H1 (cell line): ENCODE measurements around the gene NDUFB4. TPM values are rescaled to one million over a fixed set of nuclear protein-coding genes. Genes with fewer than 3 reads are reported as not detected.

Experiments
- CTCF ChIA-PET: fragments of 300-600 bp; sonication (Branson Sonifier 250); formaldehyde crosslinking; loops from one replicate; lab custom pipeline; 2021; ENCODE audit not compliant: partially characterized antibody; lab: Charles Lee
- POLR2A ChIA-PET: fragments of 300-600 bp; sonication (Branson Sonifier 250); formaldehyde crosslinking; loops from one replicate; lab custom pipeline; 2021; ENCODE audit warnings: inconsistent platforms; ENCODE audit not compliant: partially characterized antibody; lab: Charles Lee
- DNase-seq, 2 experiments: peaks; one replicate each; pipeline versions ENCODE4 v3.0.0 to v3.0.0-alpha.2; 2010 to 2022; ENCODE audit warnings: low spot score in 2 of 2, low read depth in 1 of 2, mixed read lengths in 1 of 2
- FAIRE-seq: peaks from 2 replicates; lab custom pipeline; 2011; peaks lifted over from hg19 to GRCh38; lab: Jason Lieb, UNC
- H2AFZ ChIP-seq: 2 replicates; pipeline ENCODE4 v1.8.1; 2012; ENCODE audit warnings: low read length, inconsistent platforms
- H2AK5ac ChIP-seq: 2 replicates; pipeline ENCODE4 v1.6.1; 2013; ENCODE audit warnings: low read depth, low read length
- H2BK120ac ChIP-seq: replicated peaks from 2 replicates; pipeline ENCODE3; 2013; ENCODE audit warnings: low read depth, low read length, inconsistent platforms
- H2BK12ac ChIP-seq: 2 replicates; pipeline ENCODE4 v1.6.1; 2013; ENCODE audit warnings: low read depth, low read length
- H2BK15ac ChIP-seq: 2 replicates; pipeline ENCODE4 v1.6.1; 2013; ENCODE audit warnings: low read length
- H2BK20ac ChIP-seq: 2 replicates; pipeline ENCODE4 v1.6.1; 2013; ENCODE audit warnings: low read length
- H2BK5ac ChIP-seq: 2 replicates; pipeline ENCODE4 v1.6.1; 2013; ENCODE audit warnings: low read depth, low read length
- H3K14ac ChIP-seq: 2 replicates; pipeline ENCODE4 v1.6.1; 2013; ENCODE audit warnings: inconsistent platforms; ENCODE audit not compliant: insufficient read length
- H3K18ac ChIP-seq: 2 replicates; pipeline ENCODE4 v1.6.1; 2013; ENCODE audit warnings: low read length; ENCODE audit errors: extremely low read depth
- H3K23ac ChIP-seq: 2 replicates; pipeline ENCODE4 v1.6.1; 2013; ENCODE audit warnings: inconsistent platforms; ENCODE audit not compliant: insufficient read length
- H3K23me2 ChIP-seq: 2 replicates; pipeline ENCODE4 v1.6.1; 2013; ENCODE audit warnings: low read depth, low read length
- H3K27ac ChIP-seq: 2 replicates; pipeline ENCODE4 v1.6.1; 2011; ENCODE audit warnings: low read depth, low read length, inconsistent platforms
- H3K27me3 ChIP-seq, 4 experiments: replicated peaks in 1 of 4; 1 replicate in 1 of 4; 2 replicates in 3 of 4; pipeline versions ENCODE4 v1.6.1 to v1.8.1; 2011 to 2013; ENCODE audit warnings: low read length in 3 of 4, mild to moderate bottlenecking in 3 of 4, inconsistent platforms in 2 of 4, mixed read lengths in 2 of 4, moderate library complexity in 1 of 4; ENCODE audit not compliant: control insufficient read depth in 3 of 4, insufficient read depth in 3 of 4; ENCODE audit errors: extremely low read depth in 1 of 4
- H3K36me3 ChIP-seq, 4 experiments: 2 replicates each; pipeline versions ENCODE4 v1.6.1 to v1.8.1; 2011 to 2013; ENCODE audit warnings: mild to moderate bottlenecking in 4 of 4, low read length in 3 of 4, moderate library complexity in 2 of 4, control low read depth in 1 of 4, inconsistent platforms in 1 of 4; ENCODE audit not compliant: insufficient read depth in 4 of 4, control insufficient read depth in 2 of 4
- H3K4ac ChIP-seq: replicated peaks from 2 replicates; pipeline ENCODE3; 2013; ENCODE audit warnings: low read length, low read depth, mixed read lengths, inconsistent platforms; ENCODE audit not compliant: insufficient read length
- H3K4me1 ChIP-seq, 4 experiments: replicated peaks in 1 of 4; 1 replicate in 1 of 4; 2 replicates in 3 of 4; pipeline versions ENCODE4 v1.6.1 to v1.8.1; 2011 to 2013; ENCODE audit warnings: low read length in 3 of 4, inconsistent platforms in 2 of 4, mixed read lengths in 1 of 4; ENCODE audit not compliant: insufficient read depth in 4 of 4, control insufficient read depth in 3 of 4
- H3K4me2 ChIP-seq, 2 experiments: 2 replicates each; pipeline versions ENCODE4 v1.6.1 to v1.8.1; 2011 to 2013; ENCODE audit warnings: low read depth in 2 of 2, low read length in 2 of 2, control low read depth in 1 of 2, inconsistent platforms in 1 of 2, mild to moderate bottlenecking in 1 of 2; ENCODE audit not compliant: insufficient read depth in 1 of 2
- H3K4me3 ChIP-seq, 4 experiments: fragments of 200-600, 300-600 bp in 1 of 4; sonication (generic), shearing (Covaris generic), sonication (Bioruptor Twin) in 1 of 4; 2 replicates each; pipeline versions ENCODE4 v1.5.1 to v1.8.1; 2011 to 2016; ENCODE audit warnings: low read length in 4 of 4, low read depth in 3 of 4, control low read depth in 2 of 4, inconsistent platforms in 2 of 4, mild to moderate bottlenecking in 2 of 4, mixed read lengths in 1 of 4, moderate library complexity in 1 of 4; ENCODE audit not compliant: insufficient read depth in 2 of 4; ENCODE audit errors: extremely low read depth in 1 of 4
- H3K56ac ChIP-seq: replicated peaks from 2 replicates; pipeline ENCODE3; 2013; ENCODE audit warnings: low read depth, mild to moderate bottlenecking, mixed read lengths, low read length, inconsistent platforms; ENCODE audit not compliant: insufficient read length
- H3K79me1 ChIP-seq: 2 replicates; pipeline ENCODE4 v1.6.1; 2013; ENCODE audit warnings: low read depth, low read length, control low read depth
- H3K79me2 ChIP-seq, 2 experiments: 2 replicates each; pipeline versions ENCODE4 v1.6.1 to v1.8.1; 2012 to 2013; ENCODE audit warnings: low read length in 2 of 2, mild to moderate bottlenecking in 2 of 2, inconsistent platforms in 1 of 2; ENCODE audit not compliant: insufficient read depth in 2 of 2, control insufficient read depth in 1 of 2
- H3K9ac ChIP-seq, 4 experiments: replicated peaks in 1 of 4; 1 replicate in 1 of 4; 2 replicates in 3 of 4; pipeline versions ENCODE4 v1.6.1 to v1.8.1; 2011 to 2013; ENCODE audit warnings: low read depth in 3 of 4, low read length in 3 of 4, control low read depth in 2 of 4, mild to moderate bottlenecking in 2 of 4, moderate library complexity in 2 of 4, inconsistent platforms in 1 of 4; ENCODE audit errors: extremely low read depth in 1 of 4
- H3K9me3 ChIP-seq, 2 experiments: 2 replicates each; pipeline versions ENCODE4 v1.6.1 to v1.8.1; 2012 to 2013; ENCODE audit warnings: mild to moderate bottlenecking in 2 of 2, moderate library complexity in 2 of 2, control low read depth in 1 of 2, inconsistent platforms in 1 of 2, low read depth in 1 of 2, low read length in 1 of 2, mixed read lengths in 1 of 2; ENCODE audit not compliant: insufficient read depth in 2 of 2
- H4K20me1 ChIP-seq, 2 experiments: replicated peaks in 1 of 2; 2 replicates each; pipeline versions ENCODE3 to v1.8.1; 2011 to 2013; ENCODE audit warnings: inconsistent platforms in 2 of 2, low read length in 2 of 2, mild to moderate bottlenecking in 1 of 2; ENCODE audit not compliant: insufficient read depth in 2 of 2, control insufficient read depth in 1 of 2
- H4K5ac ChIP-seq: 2 replicates; pipeline ENCODE4 v1.6.1; 2013; ENCODE audit warnings: low read length, low read depth, mixed read lengths, inconsistent platforms; ENCODE audit not compliant: insufficient read length
- H4K8ac ChIP-seq: 2 replicates; pipeline ENCODE4 v1.8.0; 2013; ENCODE audit warnings: mild to moderate bottlenecking, moderate library complexity, low read length, inconsistent platforms; ENCODE audit not compliant: insufficient read depth; ENCODE audit errors: extremely low read depth
- H4K91ac ChIP-seq: replicated peaks from 2 replicates; pipeline ENCODE3; 2013; ENCODE audit warnings: low read length, mixed read lengths, inconsistent platforms; ENCODE audit not compliant: insufficient read length
- BACH1 ChIP-seq: IDR thresholded peaks from 2 replicates; pipeline ENCODE4 v1.6.1; 2012; ENCODE audit warnings: low read length, improper control_type of control experiment
- BRCA1 ChIP-seq: IDR thresholded peaks from 2 replicates; pipeline ENCODE4 v1.6.1; 2012; ENCODE audit warnings: low read depth, low read length, improper control_type of control experiment
- CBX8 ChIP-seq: fragments of 300-800, 300-1000 bp; sonication (generic); IDR thresholded peaks from 2 replicates; pipeline ENCODE4 v1.7.1; 2016; ENCODE audit warnings: low read depth, low read length, borderline replicate concordance
- CEBPB ChIP-seq: IDR thresholded peaks from 2 replicates; pipeline ENCODE4 v1.6.1; 2012; ENCODE audit warnings: low read depth, low read length
- CREB1 ChIP-seq: IDR thresholded peaks from 2 replicates; pipeline ENCODE4 v1.6.1; 2012; ENCODE audit warnings: inconsistent platforms
- FOSL1 ChIP-seq: IDR thresholded peaks from 2 replicates; pipeline ENCODE4 v1.6.1; 2011; ENCODE audit warnings: mild to moderate bottlenecking, low read depth, low read length, moderate library complexity; ENCODE audit not compliant: insufficient read depth
- KDM1A ChIP-seq: fragments of 200-600, 300-600 bp; sonication (generic); IDR thresholded peaks from 2 replicates; pipeline ENCODE4 v1.7.1; 2016; ENCODE audit warnings: mild to moderate bottlenecking, low read length, borderline replicate concordance
- POU5F1 ChIP-seq: IDR thresholded peaks from 2 replicates; pipeline ENCODE4 v1.6.1; 2011; ENCODE audit warnings: low read depth, mild to moderate bottlenecking, low read length, moderate library complexity
- SP2 ChIP-seq: IDR thresholded peaks from 2 replicates; pipeline ENCODE4 v1.6.1; 2012; ENCODE audit warnings: mild to moderate bottlenecking, low read length, inconsistent platforms
- SUZ12 ChIP-seq: fragments of 200-600 bp; sonication (generic); IDR thresholded peaks from 2 replicates; pipeline ENCODE4 v1.6.1; 2012; ENCODE audit warnings: mild to moderate bottlenecking, inconsistent platforms, low read length, moderate library complexity, mixed read lengths
- TBP ChIP-seq: IDR thresholded peaks from 2 replicates; pipeline ENCODE4 v1.6.1; 2011; ENCODE audit warnings: low read depth, low read length, improper control_type of control experiment
- TEAD4 ChIP-seq: IDR thresholded peaks from 2 replicates; pipeline ENCODE4 v1.6.1; 2012; ENCODE audit warnings: low read depth, low read length, inconsistent platforms, mixed read lengths
- WGBS, 2 experiments: shearing (Covaris generic) in 1 of 2; methylation state at CpG; one replicate each; pipeline versions ENCODE4 v1.1.6 to v1.1.7; 2013 to 2015; ENCODE audit warnings: low lambda C conversion rate in 2 of 2, mixed read lengths in 2 of 2, inconsistent platforms in 1 of 2, low coverage in 1 of 2, missing lambda C conversion rate in 1 of 2; ENCODE audit not compliant: insufficient replicate concordance in 2 of 2, insufficient coverage in 1 of 2, insufficient read length in 1 of 2; ENCODE audit errors: extremely low coverage in 1 of 2, missing lambda C conversion rate in 1 of 2; 5-methylcytosine and 5-hydroxymethylcytosine counted together
- polyA plus RNA-seq, 7 experiments: library from polyadenylated mRNA; depleted of rRNA in 3 of 7; stranded (reverse) in 5 of 7; unstranded in 2 of 7; fragments of >200 nt in 5 of 7; fragments of 200-250 nt in 2 of 7; gene quantifications; 1 replicate in 5 of 7; 2 replicates in 1 of 7; 4 replicates in 1 of 7; pipeline versions ENCODE4 v1.2.1 to v1.2.3, GENCODE V29; 2011 to 2013; ENCODE audit warnings: missing spikeins in 2 of 7, mixed read lengths in 2 of 7
- total RNA-seq: library from RNA; stranded (reverse); fragmentation: NEBNext Ultra II Directional; extraction: Animal tissue kit (Norgen Biotek cat#: 25700); gene quantifications from 2 replicates; pipeline ENCODE4 v1.2.1, GENCODE V29; 2021
- TF ChIP-seq, protein P1 (sequence below): IDR thresholded peaks from 2 replicates; pipeline ENCODE4 v1.6.1; 2012; ENCODE audit warnings: inconsistent platforms

Gene NDUFB4
- total and polyA plus RNA-seq, 2 of the 8 experiments (the other 6 are each of a cell fraction or from before 2014, with no cell fraction given) = 184 to 382 TPM

- H3K4me1 ChIP-seq = no peaks in the 10 kb centered on the region
- POLR2A ChIA-PET = interaction anchor here (0.8 to 0.9 kb wide), 2 partner anchors 9 to 85 kb away, joined by 3 read pairs; no protein-coding TSS in a partner anchor
- no peak overlapping the region for H4K91ac ChIP-seq
- H3K9me3 ChIP-seq = peaks cover 0 to 3% of the 10 kb centered on the region in 2 experiments; a peak in 2 of 4 replicates
- no peaks in the 10 kb centered on the region for H4K20me1 ChIP-seq
- H4K5ac ChIP-seq = no peak overlapping the region
- no peaks in the 10 kb centered on the region for H3K79me2 ChIP-seq
- no peaks in the 10 kb centered on the region for H3K23me2 ChIP-seq
- H3K14ac ChIP-seq = no peak overlapping the region
- FAIRE-seq = no peak
- CTCF ChIA-PET = interaction anchor here (0.7 to 1.8 kb wide), 5 partner anchors 8 to 160 kb away, joined by 3 to 8 read pairs (median 3); no protein-coding TSS in a partner anchor
- no peak overlapping the region for H3K4me3 ChIP-seq
- H3K4ac ChIP-seq = no peak overlapping the region
- no peak overlapping the region for H4K8ac ChIP-seq
- 67% methylated on average over 1 of the region's 1 CpG; no CpG with 5 or more reads in 1 of the 2 experiments for WGBS, 2 experiments
- H3K18ac ChIP-seq = no peak overlapping the region
- no peak overlapping the region for H3K4me2 ChIP-seq
- no peak overlapping the region for H2AFZ ChIP-seq
- no peak overlapping the region for H2BK120ac ChIP-seq
- no peak overlapping the region for H2AK5ac ChIP-seq
- no peak overlapping the region for H3K27ac ChIP-seq
- no peak overlapping the region for H3K56ac ChIP-seq
- no peak overlapping the region for H2BK15ac ChIP-seq
- no peaks in the 10 kb centered on the region for H3K27me3 ChIP-seq
- H3K79me1 ChIP-seq = no peaks in the 10 kb centered on the region
- TF ChIP-seq SP2 (no peak), SUZ12 (no peak), KDM1A (no peak), TBP (no peak), CBX8 (no peak), FOSL1 (no peak), TEAD4 (no peak), BRCA1 (no peak), POU5F1 (no peak), BACH1 (no peak), CREB1 (no peak), CEBPB (no peak)
- TF ChIP-seq, protein P1, sequence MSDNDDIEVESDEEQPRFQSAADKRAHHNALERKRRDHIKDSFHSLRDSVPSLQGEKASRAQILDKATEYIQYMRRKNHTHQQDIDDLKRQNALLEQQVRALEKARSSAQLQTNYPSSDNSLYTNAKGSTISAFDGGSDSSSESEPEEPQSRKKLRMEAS = no peak
- H3K23ac ChIP-seq = no peak overlapping the region
- no peak overlapping the region for H3K9ac ChIP-seq
- no peak for DNase-seq
- no peak overlapping the region for H2BK12ac ChIP-seq
- H3K36me3 ChIP-seq = no peaks in the 10 kb centered on the region; a peak in 1 of 8 replicates
- no peak overlapping the region for H2BK20ac ChIP-seq
- no peak overlapping the region for H2BK5ac ChIP-seq
These were observed 38.4 kb downstream of the NDUFB4 start for GRCh38 chr3:120634539-120634938.
